D721Med (cell line): ENCODE measurements around the gene HAND2.

Source experiments
- DNase-seq: peaks from one replicate; pipeline ENCODE4 v3.0.0; 2011; ENCODE audit warnings: low spot score; ENCODE audit not compliant: insufficient read length
- FAIRE-seq: peaks from 2 replicates; lab custom pipeline; 2011; peaks lifted over from hg19 to GRCh38; lab: Jason Lieb, UNC
- TF ChIP-seq, protein P1 (sequence below): IDR thresholded peaks from 2 replicates; pipeline ENCODE4 v1.5.1; 2012; ENCODE audit warnings: mild to moderate bottlenecking, control low read depth; ENCODE audit not compliant: insufficient read depth; ENCODE audit errors: missing control alignments

Gene HAND2

DNA sequence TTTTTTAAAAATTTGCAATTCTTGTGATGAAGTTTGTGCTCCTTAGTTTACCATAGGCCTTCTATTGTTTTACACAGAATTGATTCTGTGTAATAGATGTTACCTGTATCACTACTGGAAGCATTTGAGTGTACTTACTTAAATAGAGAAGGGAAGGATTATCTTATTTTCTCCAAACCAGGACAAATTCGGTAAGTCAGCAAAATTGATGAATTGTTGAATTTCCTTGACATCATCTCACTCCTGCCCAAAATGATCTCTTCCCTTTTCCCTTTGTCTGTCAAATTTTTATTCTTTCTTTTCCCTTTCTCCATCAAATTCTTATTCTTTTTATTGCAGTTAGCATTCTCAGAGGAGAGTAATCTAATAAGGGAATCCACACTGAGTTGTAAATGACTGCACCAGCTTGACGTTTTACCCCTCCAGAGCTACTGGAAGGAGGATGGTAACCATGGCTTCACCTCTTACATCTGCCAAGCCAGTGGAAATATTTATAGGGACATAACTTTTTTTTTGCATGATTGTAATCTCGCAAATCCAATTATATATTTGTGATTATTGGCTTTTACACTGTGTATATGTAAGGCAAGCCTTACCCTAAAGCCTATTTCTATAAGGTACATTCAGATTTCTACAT is 42.6 kb upstream of the HAND2 start:
- TF ChIP-seq, protein P1, sequence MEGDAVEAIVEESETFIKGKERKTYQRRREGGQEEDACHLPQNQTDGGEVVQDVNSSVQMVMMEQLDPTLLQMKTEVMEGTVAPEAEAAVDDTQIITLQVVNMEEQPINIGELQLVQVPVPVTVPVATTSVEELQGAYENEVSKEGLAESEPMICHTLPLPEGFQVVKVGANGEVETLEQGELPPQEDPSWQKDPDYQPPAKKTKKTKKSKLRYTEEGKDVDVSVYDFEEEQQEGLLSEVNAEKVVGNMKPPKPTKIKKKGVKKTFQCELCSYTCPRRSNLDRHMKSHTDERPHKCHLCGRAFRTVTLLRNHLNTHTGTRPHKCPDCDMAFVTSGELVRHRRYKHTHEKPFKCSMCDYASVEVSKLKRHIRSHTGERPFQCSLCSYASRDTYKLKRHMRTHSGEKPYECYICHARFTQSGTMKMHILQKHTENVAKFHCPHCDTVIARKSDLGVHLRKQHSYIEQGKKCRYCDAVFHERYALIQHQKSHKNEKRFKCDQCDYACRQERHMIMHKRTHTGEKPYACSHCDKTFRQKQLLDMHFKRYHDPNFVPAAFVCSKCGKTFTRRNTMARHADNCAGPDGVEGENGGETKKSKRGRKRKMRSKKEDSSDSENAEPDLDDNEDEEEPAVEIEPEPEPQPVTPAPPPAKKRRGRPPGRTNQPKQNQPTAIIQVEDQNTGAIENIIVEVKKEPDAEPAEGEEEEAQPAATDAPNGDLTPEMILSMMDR, result no peak
- FAIRE-seq, result no peak
- no peak for DNase-seq

- no peak for DNase-seq
- TF ChIP-seq, protein P1, result no peak
- FAIRE-seq, result no peak
These were observed 41.6 kb upstream of the HAND2 start for GRCh38 chr4:173571620-173572019.

- DNase-seq, result no peak
- FAIRE-seq, result no peak
- TF ChIP-seq, protein P1, result no peak
These were observed 35.3 kb upstream of the HAND2 start for GRCh38 chr4:173565281-173565680.

DNA sequence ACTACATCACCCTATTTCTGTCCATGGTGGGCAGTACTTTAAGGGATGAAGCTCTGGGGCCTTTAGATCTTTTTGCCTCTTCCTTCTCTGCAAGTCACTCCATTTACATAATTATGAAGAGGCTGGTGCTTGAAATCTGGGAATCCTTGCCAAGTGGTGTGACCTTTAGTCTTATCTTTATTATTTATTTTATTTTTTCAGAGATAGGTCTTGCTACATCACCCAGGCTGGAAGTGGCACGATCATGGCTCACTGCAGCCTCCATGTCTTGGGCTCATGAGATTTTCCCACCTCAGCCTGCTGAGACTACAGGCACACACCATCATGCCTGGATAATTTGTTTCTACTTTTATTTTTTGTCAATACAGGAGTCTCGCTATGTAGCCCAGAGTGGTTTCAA is 34.4 kb upstream of the HAND2 start:
- TF ChIP-seq, protein P1, result no peak
- FAIRE-seq, result no peak
- no peak for DNase-seq

DNA sequence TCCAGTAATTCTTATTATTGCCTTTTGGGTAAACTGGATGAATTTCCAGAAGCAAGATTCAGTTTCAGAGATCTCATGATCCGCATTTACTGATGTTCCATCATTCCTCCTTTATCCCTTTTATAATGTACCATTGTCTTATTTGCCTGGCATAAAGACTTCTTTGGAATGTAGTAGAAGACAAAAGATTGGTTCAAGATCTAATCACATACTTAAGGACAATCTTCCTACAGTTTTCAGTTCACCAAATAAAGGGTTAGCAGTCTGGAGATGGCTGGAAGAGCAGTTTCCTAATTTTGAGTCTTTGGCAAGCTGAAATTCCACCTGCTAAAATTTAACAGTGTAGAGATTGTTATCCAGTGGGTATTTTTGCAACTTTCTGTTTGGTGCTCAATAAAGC is 30.9 kb upstream of the HAND2 start:
- TF ChIP-seq, protein P1, result no peak
- DNase-seq (no peak), FAIRE-seq (no peak)

DNA sequence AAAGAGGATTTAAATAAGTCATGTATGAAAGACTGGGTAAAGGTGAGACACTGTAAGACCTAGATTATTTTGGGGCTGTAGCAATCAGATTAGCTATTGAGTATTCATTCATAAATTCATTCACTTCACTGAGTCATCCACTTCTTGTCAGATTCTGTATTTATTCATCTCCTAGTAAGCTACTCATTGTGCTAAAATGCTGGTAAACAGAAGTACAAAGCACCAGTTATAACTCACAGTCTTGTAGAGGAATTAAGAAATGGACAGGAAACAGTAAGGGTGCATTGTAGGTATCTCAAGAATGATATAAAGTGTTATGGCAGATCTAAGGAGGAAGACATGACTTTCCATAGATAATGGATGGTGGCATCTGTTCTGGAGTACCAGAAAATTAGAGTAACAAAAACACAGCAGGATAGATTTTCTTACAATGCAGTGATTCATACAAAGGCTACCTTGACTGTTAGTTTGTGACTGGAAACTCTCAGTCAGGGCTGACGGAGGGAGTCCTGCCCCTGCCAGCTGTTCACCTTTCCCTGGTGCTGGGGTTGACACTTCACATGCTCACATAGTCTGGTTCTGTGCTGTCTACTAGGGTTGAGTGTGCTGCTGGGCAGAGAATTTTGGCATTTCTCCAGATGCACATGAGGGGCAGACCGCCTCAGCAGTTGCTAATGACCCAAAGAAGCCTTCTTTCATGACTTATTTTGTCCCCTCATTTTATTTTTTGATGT is 26.5 kb upstream of the HAND2 start:
- FAIRE-seq, result no peak

More for the DNA sequence above, 26.5 kb upstream of the HAND2 start:
- no peak for DNase-seq
- TF ChIP-seq, protein P1, result no peak
